CD4-positive, alpha-beta T cell treated with Interleukin-2 at 100 ng/mL for 4 hours (primary cell): Measurements from ENCODE around the gene TMC3.
"Not testable (repeated sequence)": the region's sequence is repeated elsewhere in the genome, so short reads cannot be mapped to it uniquely, and the experiment has no call there.

ENCODE experiments used
- DNase-seq: peaks from one replicate; pipeline ENCODE4 v3.0.0-alpha.2; 2020; ENCODE audit warnings: low spot score

The TMC3 gene

DNA sequence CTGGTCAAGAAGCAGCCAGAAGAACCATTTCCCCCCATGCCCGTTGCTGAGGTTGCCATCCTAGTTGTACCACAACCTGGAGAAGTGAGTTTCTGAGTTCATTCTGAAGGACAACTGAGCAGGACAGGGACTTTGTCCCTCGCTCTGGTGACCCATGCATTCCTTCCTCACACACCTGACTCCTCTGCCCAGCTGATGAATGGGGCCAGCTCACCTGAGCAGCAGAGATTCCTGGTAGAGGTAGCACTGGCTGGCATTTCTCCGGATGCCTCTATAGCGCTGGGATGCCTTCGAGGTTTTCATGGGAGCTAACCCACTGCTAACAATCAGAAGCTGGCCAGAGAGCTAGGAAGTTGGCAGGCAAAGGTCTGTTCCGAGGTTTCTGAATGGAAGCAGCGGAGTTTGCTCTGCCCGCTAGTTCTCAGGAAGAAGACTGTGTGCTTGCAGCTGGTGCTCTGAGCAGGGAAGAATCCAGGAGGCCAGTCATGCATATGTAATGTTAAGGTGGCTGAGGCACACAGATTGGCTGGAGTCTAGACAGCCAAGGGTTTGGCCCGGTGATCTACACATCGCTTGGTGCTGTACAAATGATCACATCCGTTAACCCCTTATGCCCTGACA, at the start of gene TMC3:
Gene TMC3, minus strand, starts transcription at position 439 of the 621 bp plus-strand sequence. Its CDS starts 136 bp downstream, at position 303.
- DNase-seq, result no peak

DNA sequence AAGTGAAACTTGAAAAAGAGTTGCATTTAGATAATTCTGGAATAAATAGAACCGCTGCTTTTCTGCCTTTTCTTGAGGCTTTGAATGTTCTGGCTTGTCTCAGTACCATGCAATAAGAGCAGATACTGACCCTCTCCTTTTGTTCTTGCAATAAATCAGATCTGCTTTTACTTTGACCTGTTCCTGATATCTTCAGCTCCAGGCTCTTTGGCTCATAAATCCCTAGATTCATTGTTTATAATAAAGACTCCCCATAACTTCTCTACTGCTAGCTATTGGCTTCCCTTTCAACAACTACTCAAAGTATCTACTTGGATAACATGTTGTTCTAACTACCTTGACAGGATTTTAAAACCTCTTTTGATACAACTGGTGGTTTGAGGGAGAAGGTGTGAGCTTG, 47.4 kb upstream of the TMC3 start:
- no peak for DNase-seq

DNA sequence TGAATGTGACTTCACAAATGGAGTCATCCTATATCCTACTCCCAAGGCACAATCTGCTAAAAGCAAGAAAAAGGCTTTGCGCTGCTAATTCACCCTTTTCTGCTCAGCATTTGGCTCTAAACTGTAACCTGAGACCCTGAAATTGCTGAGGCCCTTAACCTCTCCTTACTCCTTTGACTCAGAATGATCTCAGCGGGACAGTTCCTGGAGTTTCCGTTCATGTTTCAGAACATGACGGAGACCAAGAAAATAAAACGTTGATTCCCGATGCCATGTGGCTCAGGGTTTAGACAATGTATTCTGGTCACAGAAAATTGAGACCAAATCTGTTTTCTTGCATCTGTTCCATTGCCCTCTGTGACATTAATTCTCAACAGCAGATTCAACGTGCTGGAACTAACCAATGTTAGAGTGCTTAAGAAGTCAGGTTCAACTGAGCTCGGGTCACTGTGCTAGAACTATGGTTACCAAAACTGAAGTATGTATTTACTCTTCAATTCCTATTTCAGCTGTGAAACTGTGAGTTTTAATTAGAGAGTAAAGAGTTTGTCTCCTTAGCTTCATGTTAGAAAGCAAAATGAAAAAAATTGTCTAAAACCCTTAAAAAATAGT, 45.4 kb upstream of the TMC3 start:
- no peak for DNase-seq

DNA sequence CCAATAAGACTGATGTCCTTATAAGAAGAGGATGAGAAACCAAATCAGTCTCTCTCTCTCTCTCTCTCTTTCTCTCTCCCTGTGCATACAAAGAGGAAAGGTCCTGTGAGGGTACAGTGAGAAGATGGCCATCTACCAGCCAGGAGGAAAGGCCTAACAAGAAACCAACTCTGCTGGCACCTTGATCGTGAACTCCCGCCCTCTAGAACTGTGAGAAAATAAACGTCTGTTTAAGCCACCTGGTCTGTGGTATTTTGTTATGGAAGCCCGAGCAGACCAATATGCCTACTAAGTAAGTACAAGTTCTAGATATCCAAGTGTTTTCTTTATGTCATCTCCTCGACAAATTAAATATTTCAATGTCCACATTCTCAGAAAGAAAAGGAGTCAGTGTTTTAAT, 44.9 kb upstream of the TMC3 start:
- no peak for DNase-seq

DNA sequence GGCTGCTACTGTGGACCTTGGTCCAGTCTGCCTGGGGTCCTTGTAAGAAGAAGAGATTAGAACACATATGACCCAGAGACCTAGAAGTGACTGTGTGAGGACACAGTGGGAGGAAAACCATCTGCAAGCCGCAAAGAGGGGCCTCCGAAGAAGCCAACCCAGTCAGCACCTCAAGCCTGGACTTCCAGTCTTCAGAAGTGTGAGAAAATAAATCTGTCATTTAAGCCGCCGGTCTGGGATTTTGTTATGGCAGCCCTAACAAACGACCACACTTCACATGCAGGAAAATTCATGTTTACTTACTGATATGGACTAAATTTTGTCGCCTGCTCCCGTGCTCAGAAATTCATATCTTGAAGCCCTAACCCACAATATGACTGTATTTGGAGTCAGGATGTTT, 44.4 kb upstream of the TMC3 start:
- DNase-seq, result no peak

DNA sequence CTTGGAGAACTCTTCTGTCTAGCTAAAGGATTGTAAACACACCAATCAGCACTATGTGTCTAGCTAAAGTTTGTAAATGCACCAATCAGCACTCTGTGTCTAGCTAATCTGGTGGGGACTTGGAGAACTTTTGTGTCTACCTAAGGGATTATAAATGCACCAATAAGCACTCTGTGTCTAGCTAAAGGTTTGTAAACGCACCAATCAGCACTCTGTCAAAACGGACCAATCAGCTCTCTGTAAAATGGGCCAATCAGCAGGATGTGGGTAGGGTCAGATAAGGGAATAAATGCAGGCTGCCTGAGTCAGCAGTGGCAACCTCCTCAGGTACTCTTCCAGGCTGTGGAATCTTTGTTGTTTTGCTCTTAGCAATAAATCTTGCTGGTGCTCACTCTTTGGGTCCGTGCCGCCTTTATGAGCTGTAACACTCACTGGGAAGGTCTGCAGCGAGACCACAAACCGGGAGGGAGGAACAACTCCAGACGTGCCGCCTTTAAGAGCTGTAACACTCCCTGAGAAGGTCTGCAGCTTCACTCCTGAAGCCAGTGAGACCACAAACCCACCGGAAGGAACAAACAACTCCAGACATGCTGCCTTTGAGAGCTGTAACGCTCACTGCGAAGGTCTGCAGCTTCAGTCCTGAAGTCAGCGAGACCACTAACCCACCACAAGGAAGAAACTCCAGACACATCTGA, 40.4 kb upstream of the TMC3 start:
- not testable (repeated sequence) for DNase-seq

DNA sequence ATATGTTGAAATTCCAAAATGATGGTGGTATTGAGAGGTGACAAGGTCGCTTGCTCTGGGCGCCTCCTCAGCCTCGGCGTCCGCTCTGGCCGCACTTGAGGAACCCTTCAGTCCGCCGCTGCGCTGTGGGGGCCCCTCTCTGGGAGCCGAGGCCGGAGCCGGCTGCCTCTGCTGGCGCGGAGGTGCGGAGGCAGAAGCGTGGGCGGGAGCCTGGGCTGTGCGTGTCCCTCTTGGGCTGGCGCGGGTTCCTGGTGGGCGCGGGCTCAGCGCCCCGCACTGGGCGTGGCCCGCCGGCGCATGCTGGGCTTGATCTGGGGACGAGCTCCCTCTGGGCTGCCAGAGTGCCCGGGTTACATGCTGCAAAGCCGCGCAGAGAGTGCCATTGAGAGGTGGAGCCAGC, 39.8 kb upstream of the TMC3 start:
- no peak for DNase-seq

DNA sequence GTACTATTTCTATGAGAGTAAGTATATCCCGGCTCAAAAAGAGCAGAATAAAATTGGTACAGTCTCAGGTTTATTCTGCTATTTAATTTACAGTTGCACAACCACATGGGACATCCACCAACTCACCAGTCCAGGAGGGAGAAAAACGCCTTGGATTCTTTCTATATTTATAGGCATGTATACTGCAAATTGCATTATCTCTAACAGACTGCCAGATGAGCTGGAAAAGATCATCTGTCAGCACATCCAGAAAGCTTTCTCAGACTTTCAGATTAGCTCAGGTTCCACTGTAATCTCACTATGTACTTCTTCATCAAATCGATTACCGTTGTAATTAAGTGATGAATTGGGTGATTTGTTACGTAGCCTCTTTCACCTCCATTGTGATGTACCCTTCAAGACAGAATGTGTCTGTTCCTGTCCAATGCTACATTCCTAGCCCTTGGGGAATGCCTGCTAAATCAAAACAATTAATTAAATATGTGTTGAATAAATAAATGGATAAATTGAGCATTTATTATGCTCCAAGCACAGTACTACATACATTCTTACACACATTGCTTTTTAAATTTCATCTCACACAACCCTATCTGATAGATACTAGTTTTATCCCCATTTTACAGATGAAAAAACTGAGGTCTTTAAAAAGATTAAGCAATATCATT, 38.1 kb upstream of the TMC3 start:
- DNase-seq, result no peak

DNA sequence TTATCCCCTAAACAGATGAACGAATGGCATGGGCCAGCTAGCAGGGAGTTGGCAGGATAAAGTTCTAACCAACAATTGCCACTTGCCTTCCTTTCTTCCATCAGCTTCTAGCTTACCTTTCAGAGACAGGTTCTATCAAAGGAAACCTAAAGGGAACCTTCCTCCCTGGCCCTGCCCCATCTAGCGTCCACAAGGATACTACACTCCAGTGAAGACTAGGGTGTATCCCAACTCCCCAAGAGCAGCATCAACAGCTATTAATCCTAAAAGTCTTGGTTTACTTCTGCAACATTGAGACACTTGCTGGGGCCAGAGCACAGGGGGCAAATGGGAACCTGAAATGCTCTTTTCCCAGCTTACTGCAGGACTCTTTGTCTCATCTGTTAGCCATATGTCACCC, 37.0 kb upstream of the TMC3 start:
- no peak for DNase-seq

DNA sequence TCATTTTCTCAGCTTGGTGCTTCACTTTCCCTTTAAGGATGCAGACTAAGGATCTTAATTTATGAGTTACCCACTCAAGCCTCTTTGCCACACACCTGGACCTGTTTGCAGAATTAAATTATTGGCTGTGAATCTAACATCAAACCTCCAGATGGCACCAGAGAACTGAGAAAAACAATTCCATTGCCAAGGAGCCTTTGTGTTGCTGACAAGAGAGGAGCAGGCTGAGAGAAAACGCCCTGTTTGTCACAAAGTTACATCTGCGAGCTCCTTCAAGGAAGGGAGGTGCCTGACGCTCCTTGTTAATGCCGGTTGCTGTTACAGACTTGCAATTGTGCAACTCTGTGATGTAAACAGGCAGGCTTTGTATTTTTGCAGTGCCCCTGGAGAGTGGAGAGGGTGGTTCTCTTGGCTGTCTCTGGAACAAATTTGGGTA, 36.3 kb upstream of the TMC3 start:
- peak; percentile 41 for DNase-seq

DNA sequence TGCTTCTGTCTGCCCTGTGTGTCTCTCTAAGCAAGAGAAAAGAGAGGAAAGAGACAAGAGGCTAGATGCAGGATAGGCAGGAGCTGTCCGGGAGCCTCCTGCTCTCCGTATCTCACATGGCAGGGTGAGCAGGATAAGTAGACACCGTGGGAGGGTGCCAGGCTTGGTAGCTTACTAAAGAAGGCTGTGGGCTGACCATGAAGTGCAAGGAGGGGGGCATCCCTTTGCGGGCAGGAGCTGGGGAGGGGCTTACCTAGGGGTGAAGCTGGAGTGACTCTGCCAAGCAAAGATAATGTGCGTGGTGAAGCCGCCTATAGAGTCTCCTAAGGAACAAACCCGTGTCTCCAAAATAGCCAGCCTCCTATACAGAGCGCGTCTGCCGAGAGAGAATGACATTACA, 33.7 kb upstream of the TMC3 start:
- no peak for DNase-seq

DNA sequence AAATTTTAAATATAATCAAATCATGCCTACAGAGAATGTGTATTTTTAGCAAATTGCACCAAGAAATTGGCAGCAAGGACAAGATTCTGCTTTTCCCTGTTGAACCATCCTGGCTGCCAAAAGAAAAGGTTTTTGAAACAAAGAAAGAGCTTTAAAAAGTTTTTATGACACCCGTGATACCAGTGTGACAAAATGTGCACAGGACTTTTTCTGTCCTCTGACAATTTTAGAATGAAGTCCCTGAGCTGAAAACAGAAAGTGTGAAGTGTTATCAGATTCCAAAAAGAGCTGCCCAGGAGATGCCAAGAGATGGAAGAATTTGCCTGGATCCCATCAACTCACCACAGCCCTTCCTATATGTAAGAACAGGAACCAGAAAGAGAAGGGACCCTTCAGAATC, 33.2 kb upstream of the TMC3 start:
- no peak for DNase-seq

DNA sequence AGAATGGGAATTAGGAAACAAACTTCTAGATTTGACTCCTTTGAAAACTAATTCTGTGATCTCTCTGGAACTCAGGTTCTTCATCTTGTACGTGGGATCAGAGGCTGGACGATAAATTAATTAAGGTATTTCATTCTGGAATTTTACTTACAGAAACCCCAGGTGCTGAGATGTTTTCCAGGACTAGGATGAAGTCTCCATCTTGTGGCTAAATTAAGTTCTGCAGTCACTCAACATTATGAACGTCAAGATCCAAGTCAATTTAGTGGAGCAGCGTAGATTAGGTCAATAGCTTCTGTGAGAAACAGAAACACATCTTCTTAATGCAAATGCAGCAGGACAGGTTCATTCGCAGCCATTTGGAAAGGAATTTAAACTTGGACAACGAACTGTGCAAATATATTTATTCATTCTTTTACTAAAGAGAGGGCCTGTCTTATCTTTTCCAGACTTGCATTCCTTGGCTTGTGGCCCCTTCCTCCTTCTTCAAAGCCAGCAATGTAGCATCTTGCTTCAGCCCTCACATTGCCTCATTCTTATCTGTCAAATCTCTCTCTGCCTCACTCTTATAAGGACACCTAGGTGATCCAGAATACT, 26.7 kb upstream of the TMC3 start:
- peak; percentile 57 for DNase-seq

DNA sequence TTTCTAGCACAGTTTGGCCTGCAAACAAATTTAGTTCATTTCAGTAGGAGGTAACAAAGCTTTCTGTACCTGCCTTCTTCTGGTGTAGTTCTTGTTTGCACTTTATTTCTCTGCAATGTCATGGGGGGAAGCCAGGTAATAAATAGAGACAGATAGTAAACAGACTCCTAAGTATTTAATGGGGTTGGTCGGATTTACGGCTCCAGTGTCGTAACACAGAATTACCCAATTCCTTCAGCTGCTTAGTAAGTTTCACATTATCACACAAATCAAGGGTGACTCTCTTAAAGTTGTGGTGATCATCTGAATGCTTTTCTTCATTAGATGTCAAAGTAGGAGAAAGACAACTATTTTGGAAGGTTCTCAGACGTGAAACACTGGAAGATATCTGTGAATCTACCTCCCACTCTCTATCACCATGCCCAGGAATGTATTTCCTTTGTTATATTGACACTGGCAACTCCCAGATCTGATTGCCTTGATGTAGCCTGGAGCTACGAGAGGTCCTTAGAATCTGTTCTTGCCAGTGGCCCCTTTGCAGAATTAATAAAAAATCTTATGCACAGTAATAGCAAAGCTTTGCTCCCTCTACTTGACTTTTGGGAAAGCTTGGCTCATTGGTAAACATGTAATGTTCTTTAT, 25.0 kb upstream of the TMC3 start:
- no peak for DNase-seq

DNA sequence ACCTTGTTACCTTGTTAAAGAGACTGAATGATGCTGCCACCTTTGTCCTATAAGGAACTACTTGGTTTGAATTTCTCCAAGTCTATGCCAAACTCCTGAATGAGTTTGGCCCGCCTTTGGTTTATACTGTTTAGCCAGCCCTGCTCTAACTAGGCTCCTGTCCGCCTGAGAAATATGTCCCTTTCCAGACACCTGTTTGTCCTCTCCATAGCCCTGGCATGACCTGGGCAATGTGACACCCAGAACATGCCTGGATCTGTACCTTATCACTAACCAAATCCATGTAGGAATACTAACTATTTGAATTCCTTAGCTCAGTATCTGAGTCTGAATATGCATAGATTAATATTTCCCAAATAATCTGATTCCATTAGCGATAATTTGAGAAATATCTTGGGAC, 24.4 kb upstream of the TMC3 start:
- DNase-seq, result no peak

DNA sequence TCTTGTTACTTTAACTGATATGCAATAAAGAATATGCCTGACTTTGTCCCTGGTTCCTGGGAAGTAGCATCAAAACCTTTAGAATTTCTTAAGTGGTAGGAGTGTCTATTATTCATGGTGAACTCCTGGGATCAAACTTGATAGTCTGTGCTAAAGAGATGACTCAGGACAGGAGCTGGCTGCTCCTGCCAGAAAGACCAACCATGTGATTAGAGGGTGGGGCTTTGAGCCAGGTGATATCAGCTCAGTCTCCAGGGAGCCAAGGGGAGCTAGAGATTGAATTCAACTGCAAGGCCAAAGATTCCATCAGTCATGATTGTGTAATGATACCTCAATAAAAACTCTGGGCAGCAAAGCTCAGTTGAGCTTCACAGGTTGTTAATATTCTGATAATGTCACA, 20.6 kb upstream of the TMC3 start:
- DNase-seq, result no peak

DNA sequence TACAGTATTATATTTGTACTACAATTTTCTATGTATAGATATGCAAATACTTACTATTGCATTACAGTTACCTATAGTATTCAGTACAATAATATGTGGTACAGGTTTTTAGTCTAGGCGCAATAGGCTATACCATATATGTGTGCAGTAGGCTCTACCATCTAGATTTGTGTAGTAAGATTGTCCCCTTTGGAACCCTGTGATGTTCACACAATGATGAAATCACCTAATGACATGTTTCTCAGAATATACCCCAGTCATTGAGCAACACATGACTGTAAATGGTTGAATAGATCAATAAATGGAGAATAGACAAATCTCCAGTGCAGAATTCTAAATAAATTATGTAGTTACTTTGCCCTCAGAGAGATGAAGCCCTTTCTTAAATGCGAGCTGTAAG, 17.6 kb upstream of the TMC3 start:
- no peak for DNase-seq

DNA sequence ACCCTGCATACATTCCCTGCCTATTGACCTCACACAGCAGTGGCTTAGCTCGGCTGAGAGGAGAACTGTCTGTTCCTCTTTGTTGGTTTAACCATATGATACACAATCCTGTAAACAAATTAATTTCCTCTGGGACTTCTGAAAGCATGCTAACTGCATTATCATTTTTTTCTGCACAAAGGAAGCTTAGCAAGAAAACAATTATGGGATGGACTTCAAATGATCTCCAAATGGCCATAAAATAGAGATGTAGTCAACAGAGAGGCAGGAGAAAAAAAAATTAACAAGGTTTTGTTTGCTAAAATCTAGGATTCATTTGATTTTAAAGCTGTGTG, 14.4 kb upstream of the TMC3 start:
- DNase-seq, result no peak

DNA sequence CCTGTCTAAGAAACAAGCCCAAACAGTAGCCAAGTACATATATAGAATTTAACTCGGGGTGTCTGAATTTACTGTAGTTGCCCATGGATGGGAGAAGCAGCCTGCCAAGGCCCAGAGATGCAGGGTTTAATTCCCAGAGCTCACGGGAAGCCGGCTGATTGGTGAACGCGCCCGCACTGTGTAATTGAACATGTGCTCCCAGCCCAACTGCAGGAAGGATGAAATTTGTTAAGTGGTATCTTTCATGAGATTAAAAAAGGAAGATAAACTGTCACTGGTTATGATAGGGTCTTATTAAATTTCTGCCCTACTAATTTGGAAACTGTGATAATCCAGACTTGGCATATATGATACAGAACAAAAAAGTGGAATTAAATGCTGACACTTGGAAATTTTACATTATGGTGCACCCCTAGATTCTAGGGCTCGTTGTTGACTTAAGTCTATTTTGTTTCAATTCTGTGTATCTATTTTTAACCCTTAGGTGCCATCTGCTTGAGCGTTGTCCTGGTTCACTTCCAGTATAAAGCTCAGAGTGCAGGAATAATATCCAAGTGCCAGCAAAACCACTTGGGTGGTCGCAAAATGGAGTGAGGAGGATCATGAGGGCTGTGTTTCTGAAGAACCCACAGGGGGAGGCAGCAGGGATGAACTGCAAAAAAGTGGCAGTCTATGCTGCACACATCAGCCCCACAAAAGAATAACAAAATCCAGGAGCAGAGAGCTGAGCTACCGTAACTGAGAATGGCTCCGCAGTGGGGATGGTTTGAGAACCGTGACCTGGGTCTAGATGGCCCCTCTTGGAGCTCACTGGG, 13.8 kb upstream of the TMC3 start:
- no peak for DNase-seq

DNA sequence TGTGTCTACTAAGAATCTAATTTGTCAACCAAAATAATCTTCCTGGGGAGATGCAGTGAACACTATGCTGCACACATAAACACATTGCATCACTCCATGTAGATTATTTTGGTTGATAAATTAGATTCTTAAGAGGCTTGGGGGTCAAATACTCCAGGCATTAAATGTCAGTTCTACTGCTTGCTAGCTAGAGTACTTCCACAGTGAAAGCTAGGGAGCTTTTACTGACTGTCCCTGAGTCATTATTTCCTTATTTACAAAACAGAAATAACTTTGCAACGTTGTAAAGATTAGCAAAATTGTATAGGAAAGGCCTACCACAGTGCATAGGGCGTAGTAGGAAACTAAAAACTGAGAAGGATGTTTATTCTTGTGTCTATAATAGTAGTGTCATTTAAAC, 12.9 kb upstream of the TMC3 start:
- DNase-seq, result no peak

DNA sequence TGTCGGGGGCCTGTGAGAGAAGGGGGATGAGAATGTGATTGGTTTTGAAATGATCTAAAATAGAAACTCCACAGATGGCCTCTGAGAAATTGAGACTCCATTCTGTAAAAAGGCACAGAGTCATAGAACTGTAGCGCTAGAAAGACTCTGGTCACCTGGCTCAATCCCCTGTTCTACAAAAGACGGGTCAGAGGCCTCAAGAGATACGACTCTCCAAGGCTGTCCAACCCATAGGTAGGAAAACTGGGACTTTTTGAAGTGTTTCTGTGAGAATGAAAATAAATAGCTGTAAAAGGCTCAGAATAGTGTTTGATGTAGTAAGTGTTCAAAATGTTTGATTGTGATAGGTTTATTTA, 11.7 kb upstream of the TMC3 start:
- DNase-seq, result no peak
